Spinal cord (tissue), 10 donors: ENCODE measurements around the gene ZNF618. TPM values are rescaled to one million over a fixed set of nuclear protein-coding genes. Genes with fewer than 3 reads are reported as not detected.

Experiments used
- DNase-seq, 6 donors: peaks; one replicate each; pipeline versions ENCODE4 v3.0.0 to v3.0.0-alpha.2; 2013 to 2015; ENCODE audit warnings: low spot score in 6 of 6, low read depth in 4 of 6
- H3K27ac ChIP-seq: one replicate; pipeline ENCODE4 v1.5.1; 2013; ENCODE audit warnings: low read depth, low read length, control low read depth
- H3K27me3 ChIP-seq: one replicate; pipeline ENCODE4 v1.6.1; 2013; ENCODE audit warnings: low read length; ENCODE audit not compliant: control insufficient read depth, insufficient read depth
- H3K36me3 ChIP-seq: one replicate; pipeline ENCODE4 v1.6.1; 2013; ENCODE audit warnings: low read length; ENCODE audit not compliant: control insufficient read depth, insufficient read depth
- H3K4me1 ChIP-seq: one replicate; pipeline ENCODE4 v1.6.1; 2013; ENCODE audit warnings: low read length; ENCODE audit not compliant: control insufficient read depth, insufficient read depth
- H3K4me3 ChIP-seq: one replicate; pipeline ENCODE4 v1.5.1; 2013; ENCODE audit warnings: low read depth, low read length, control low read depth
- H3K9me3 ChIP-seq: one replicate; pipeline ENCODE4 v1.6.1; 2013; ENCODE audit warnings: low read length; ENCODE audit not compliant: control insufficient read depth, insufficient read depth
- WGBS: methylation state at CpG from one replicate; pipeline ENCODE4 v1.1.5; 2013; ENCODE audit warnings: missing lambda C conversion rate; ENCODE audit not compliant: insufficient coverage; 5-methylcytosine and 5-hydroxymethylcytosine counted together
- polyA plus RNA-seq, 2 donors: library from polyadenylated mRNA; unstranded; fragments of 120-200 nt; gene quantifications; one replicate each; pipeline ENCODE4 v1.2.1, GENCODE V29; 2013; ENCODE audit not compliant: insufficient read length in 2 of 2
- total RNA-seq, 2 donors: library from RNA; depleted of rRNA in 1 of 2; stranded (reverse); fragments of 120-200 nt in 1 of 2; fragments of >200 nt in 1 of 2; gene quantifications; one replicate each; pipeline versions ENCODE4 v1.2.3 to v1.2.4, GENCODE V29; 2013 to 2014
- donor health status: healthy.

The ZNF618 gene
- total and polyA plus RNA-seq, 4 donors, result 7.7 to 17.0 (median 15.4) TPM

GRCh38 chr9:113929634-113930389 is 53.7 kb downstream of the ZNF618 start:
- H3K4me3 ChIP-seq, result no peak overlapping the region
- no peak overlapping the region for H3K27ac ChIP-seq
- H3K9me3 ChIP-seq, result peaks cover 10% of the 10 kb centered on the region
- peaks cover under 1% of the 10 kb centered on the region for H3K36me3 ChIP-seq
- no peak for DNase-seq
- peaks cover 13% of the 10 kb centered on the region for H3K4me1 ChIP-seq
- 80% methylated on average over 1 of the region's 6 CpGs for WGBS
- H3K27me3 ChIP-seq, result no peaks in the 10 kb centered on the region

DNA sequence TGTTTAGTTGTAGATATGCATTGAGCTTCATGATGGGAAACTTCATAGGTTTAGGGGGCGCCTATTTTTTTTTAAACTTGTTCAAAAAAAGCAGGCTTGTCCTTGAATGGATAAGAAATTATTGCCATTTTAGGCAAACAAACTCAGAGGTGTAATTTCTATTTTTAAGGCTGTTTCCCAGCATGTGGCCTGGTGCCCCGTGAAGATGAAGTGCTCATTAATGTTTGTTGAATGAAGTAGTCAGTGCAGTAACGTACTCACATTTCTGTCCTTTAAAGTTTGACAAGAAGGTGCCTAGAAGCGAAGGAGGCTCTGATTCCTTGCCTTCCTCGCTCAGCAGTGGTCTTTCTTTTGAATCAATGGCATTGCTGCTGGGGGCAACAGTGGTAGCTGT is 54.3 kb downstream of the ZNF618 start:
- no peak overlapping the region for H3K27ac ChIP-seq
- peaks cover 3% of the 10 kb centered on the region for H3K36me3 ChIP-seq
- H3K27me3 ChIP-seq, result no peaks in the 10 kb centered on the region
- no peak overlapping the region for H3K4me3 ChIP-seq
- H3K9me3 ChIP-seq, result peaks cover 10% of the 10 kb centered on the region
- DNase-seq, result no peak
- peaks cover 16% of the 10 kb centered on the region for H3K4me1 ChIP-seq
- 63% methylated on average over 4 of the region's 5 CpGs for WGBS

GRCh38 chr9:113931140-113931539 is 55.0 kb downstream of the ZNF618 start:
- Histone ChIP-seq H3K27me3 (no peaks in the 10 kb centered on the region), H3K4me3 (no peak overlapping the region), H3K9me3 (peaks cover 10% of the 10 kb centered on the region), H3K4me1 (peaks cover 16% of the 10 kb centered on the region), H3K27ac (no peak overlapping the region), H3K36me3 (peaks cover 3% of the 10 kb centered on the region)
- DNase-seq, result no peak
- WGBS, result 90% methylated on average over 5 of the region's 5 CpGs

DNA sequence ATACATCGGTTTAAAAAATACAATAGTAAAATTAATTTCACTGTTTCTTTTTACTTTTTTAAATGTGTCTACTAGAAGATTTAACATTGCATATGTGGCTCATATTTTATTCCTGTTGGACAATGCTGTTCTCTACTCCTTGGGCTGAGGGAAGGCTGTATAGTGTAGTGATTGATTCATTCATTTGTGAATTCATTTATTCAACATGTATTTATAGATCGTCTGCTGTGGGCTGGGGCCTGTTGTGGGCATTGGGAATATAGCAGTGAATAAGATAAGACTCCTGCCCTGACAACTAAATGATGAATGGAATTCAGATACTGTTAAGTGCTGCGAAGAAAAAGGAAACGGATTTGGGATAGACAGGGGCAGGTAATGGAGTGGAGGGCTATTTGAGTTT is 55.7 kb downstream of the ZNF618 start:
- WGBS, result 97% methylated on average over 2 of the region's 4 CpGs
- Histone ChIP-seq H3K27me3 (no peaks in the 10 kb centered on the region), H3K36me3 (peaks cover 3% of the 10 kb centered on the region), H3K9me3 (peaks cover 10% of the 10 kb centered on the region), H3K4me1 (peaks cover 16% of the 10 kb centered on the region), H3K4me3 (no peak overlapping the region), H3K27ac (no peak overlapping the region)
- no peak for DNase-seq

DNA sequence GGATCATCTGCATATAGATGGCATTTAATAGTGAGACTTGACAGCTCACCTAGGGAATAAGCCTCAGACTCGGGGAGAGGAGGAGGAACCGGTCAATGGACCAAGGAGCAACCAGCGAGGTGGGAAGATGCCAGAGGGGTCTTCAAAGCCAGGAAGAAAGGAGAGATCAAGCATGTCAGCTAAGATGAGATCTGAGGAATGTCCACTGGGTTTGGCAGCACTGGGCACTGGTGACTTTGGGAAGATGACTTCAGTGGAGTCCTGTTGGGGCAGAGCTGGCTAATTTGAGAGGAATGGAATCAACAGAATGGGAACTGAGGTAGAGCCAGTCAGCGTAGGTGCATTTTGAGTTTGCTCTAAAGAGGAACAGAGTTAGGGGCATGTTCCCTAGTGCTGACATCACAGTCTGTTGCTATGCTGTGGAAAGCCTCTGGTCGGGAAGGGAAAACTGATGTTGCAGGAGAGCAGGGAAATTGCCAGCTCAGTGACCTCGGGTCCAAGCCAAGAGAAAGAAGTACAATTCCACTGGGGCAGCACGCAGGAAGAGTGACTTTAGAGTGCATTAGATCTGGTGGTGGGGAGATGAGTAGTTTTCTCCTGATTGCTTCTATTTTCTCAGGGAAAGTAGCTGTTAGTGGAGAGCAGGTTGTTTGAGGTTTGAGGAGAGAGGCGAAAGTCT is 56.9 kb downstream of the ZNF618 start:
- H3K9me3 ChIP-seq, result peaks cover 6% of the 10 kb centered on the region
- no peaks in the 10 kb centered on the region for H3K27me3 ChIP-seq
- WGBS, result 79% methylated on average over 8 of the region's 8 CpGs
- H3K36me3 ChIP-seq, result peaks cover 3% of the 10 kb centered on the region
- H3K4me1 ChIP-seq, result peaks cover 16% of the 10 kb centered on the region
- H3K27ac ChIP-seq, result no peak overlapping the region
- no peak overlapping the region for H3K4me3 ChIP-seq
- no peak for DNase-seq

DNA sequence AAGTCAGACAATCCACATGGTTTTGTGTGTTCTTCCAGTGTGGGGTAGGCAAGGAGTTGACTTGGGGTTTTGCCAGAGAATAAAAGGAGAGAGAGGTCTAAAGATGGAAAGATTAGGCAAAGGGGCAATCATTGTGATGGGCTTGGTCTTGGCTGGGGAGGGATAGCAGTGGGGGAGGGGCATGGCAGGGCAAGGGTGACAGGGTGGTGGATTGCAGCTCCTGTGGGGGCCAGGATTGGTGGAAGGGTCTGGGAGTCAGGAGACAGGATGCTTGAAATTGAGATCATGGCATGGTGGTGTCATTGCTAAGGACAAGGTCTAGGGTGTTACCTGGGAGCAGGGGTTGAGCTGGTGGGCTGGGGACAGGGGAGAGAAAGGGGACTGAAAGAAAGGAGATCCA is 57.6 kb downstream of the ZNF618 start:
- Histone ChIP-seq H3K27me3 (no peaks in the 10 kb centered on the region), H3K4me3 (no peak overlapping the region), H3K4me1 (peaks cover 16% of the 10 kb centered on the region)

GRCh38 chr9:113934167-113934828 is 58.2 kb downstream of the ZNF618 start:
- peak in 1 of 6 donors; percentile 54 for DNase-seq
- Histone ChIP-seq H3K4me1 (peaks cover 16% of the 10 kb centered on the region), H3K27me3 (no peaks in the 10 kb centered on the region), H3K36me3 (peaks cover 3% of the 10 kb centered on the region), H3K9me3 (no peaks in the 10 kb centered on the region), H3K4me3 (no peak overlapping the region), H3K27ac (no peak overlapping the region)
- WGBS, result 79% methylated on average over 8 of the region's 14 CpGs

More for the DNA sequence above, 57.6 kb downstream of the ZNF618 start:
- H3K27ac ChIP-seq, result no peak overlapping the region
- H3K9me3 ChIP-seq, result peaks cover 3% of the 10 kb centered on the region
- no peak for DNase-seq
- peaks cover 3% of the 10 kb centered on the region for H3K36me3 ChIP-seq

GRCh38 chr9:113934829-113935676 is 58.9 kb downstream of the ZNF618 start:
- Histone ChIP-seq H3K9me3 (no peaks in the 10 kb centered on the region), H3K4me1 (peaks cover 16% of the 10 kb centered on the region), H3K27me3 (no peaks in the 10 kb centered on the region), H3K27ac (no peak overlapping the region), H3K36me3 (peaks cover 3% of the 10 kb centered on the region), H3K4me3 (no peak overlapping the region)
- DNase-seq, result no peak
- 91% methylated on average over 12 of the region's 13 CpGs for WGBS

DNA sequence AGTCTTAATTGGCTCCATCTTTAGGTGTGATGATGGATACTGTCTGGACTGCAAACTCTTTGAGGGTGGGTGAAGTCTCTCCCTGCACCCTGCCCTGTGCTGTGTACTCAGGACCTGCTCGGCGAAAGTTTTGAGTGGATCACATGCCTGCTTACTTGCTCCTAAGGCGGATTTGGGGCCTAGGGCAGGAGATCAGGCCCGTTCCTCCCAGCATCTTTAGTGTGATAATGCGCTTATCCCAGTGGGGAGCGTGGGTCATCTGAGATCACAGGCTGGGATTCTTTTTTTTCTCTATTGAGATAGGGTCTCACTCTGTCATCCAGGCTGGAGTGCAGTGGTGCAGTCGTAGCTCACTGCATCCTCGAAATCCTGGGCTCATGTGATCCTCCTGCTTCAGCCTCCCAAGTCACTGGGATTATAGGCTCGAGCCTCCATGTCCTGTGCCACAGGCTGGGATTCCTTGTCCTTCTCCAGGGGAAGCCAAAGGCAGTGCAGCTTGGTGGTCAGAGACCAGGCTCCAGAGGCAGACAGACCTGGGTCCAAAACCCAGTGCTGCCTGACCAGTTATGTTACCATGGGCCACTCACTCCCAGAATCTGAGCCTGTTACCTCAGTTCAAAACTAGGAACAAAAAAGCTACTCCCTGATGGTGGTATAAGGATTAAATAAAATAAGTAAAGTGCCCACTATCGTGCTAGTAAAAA is 59.7 kb downstream of the ZNF618 start:
- Histone ChIP-seq H3K27ac (no peak overlapping the region), H3K9me3 (no peaks in the 10 kb centered on the region), H3K36me3 (peaks cover 3% of the 10 kb centered on the region), H3K4me1 (peaks cover 16% of the 10 kb centered on the region), H3K4me3 (no peak overlapping the region), H3K27me3 (no peaks in the 10 kb centered on the region)
- DNase-seq, result no peak
- WGBS, result 95% methylated on average over 9 of the region's 10 CpGs
